Raji (cell line): ENCODE results near the gene SCFD1.

ENCODE experiments used
- POLR2A ChIP-seq: IDR thresholded peaks from 2 replicates; pipeline ENCODE4 v1.6.1; 2011; ENCODE audit warnings: low read depth, low read length, control low read depth; ENCODE audit not compliant: insufficient read depth

Gene SCFD1

DNA sequence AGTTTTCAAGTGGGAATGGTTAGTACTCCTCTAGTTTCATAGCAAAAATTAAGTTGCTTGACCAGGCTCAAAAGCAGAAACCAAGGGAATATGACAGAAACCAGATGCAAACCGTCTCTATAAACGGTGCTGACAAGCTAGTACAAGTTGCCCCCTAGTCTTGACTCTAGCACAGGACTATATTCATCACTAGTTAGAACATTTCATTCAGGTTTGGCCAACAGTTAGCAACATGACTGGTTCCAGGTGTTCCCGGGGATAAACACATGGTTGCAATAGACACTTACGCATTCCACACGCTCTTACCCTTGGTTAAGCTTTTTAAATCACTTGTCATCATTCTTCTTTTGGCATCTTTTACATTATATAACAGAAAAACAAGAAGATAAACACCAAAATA, 103.6 kb downstream of the SCFD1 start:
- TF ChIP-seq POLR2A: no peak

DNA sequence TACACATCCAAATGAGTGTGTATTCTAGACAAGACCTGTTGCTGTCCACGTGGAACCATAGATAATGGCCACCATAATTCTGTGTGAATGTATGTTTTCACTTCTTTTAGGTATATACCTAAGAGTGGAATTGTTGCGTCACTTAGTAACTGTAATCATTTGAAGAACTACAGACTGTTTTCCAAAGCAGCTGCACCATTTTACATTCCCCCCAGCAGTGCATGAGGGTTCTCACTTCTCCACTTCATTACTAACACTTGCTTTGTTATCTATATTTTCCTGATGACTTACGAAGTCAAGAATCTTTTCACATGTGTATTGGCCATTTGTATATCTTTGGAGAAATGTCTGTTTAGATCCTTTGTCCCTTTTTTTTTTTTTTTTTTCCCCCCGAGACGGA, 106.4 kb downstream of the SCFD1 start:
- no peak for TF ChIP-seq POLR2A

DNA sequence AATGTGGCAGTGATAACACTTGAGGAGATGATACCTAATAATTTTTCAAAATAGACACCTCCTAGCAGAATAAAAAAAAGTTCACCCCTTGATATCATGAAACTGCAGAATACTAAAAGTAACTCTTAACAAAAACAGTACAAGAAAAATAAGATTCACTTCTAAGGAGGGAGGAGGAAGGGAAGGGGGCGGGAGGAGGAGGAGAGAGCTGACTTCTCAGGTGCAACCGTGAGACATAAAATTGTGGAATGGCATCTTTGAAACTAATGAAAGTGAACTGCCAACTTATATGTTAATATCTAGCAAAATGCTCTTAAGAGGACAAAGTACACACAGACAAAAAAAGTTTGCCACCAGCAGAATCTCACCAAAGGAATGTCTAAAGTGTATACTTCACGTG, 115.8 kb downstream of the SCFD1 start:
- TF ChIP-seq POLR2A: no peak

DNA sequence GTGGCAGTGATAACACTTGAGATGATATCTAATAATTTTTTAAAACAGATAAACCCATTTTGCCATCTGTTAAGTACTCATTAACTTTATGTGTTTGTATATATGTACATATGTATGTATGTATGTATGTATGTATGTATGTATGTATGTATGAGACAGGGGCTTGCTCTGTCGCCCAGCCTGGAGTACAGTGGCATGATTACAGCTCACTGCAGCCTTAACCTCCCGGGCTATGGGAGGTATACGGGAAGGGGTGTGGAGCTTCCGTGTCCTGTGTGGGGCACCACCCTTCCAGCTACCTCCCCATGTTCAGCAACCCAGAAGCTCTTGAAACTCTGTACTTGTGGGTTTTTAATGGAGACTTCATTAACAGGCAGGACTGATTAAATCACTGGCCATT, 116.9 kb downstream of the SCFD1 start:
- no peak for TF ChIP-seq POLR2A

DNA sequence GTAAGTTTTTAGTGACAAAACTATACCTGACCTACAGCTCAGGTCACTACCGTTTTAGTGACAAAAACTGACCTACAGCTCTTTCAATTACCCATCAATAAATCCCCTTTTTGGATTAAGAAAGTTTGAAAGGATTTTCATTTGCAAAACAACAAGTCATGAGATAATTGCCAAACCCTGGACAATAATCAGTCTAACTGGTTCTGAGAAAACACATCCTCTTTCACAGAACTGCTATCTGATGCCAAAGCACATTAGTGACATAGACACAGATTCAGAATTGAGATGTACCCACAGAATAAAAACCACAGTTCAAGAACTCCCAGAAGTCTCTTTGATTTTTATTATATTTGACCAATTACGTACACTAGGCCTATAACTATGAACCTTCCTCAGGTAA, 126.2 kb downstream of the SCFD1 start:
- TF ChIP-seq POLR2A: no peak

DNA sequence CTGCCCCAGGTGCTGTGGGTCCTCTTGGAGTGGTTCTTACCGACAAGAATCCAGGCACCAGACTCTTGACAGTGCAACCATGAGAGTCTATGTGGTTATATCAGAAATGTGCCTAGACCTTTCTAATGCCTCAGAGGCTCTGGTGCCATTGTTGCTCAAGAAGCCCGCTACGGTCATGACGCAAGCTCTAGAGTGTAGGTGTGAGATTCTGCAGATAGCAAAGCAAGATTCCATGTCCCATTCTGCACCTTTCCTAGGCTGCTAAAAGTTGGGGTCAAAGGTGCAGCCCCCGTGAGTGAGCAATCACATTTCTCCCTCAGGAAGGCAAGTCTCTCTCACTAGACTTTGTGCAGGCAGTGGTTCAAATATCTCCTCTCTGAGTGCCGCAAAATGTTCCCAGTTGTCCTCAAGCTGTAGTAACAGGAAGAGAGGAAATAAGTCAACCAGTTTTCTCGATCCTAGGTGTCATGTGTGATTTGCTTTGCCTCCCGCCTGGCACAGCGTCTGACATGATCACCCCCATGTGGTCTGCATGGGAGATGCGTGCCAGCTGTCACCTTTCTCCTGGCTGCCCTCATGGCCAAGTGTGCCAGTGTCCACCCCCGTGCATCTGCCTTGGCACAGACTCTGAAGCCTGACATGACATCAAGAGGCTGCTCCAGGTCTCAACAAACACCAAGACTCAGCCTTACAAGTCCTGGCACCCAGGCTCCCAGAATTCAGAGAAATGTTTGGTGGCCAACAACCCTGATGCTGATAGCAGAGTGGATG, 129.7 kb downstream of the SCFD1 start:
- no peak for TF ChIP-seq POLR2A

DNA sequence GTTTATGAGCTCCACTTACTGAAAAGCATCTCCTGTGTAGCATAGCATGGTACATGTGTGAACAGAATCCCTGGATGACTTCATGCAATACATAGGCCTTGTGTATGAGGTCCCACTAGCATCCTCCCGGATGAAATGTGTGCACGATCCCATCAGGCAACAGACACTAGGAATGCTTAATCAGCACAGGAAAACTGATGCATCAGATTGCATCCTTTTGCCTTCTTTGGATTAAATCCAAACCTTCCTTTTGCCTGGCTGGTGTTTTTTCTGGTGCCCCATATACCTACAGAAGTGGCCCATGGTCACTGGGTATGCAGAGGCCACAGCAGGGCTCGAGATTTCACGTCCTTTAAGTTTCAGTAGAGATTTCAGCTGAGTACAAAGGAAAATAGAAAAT, 131.3 kb downstream of the SCFD1 start:
- TF ChIP-seq POLR2A: no peak

DNA sequence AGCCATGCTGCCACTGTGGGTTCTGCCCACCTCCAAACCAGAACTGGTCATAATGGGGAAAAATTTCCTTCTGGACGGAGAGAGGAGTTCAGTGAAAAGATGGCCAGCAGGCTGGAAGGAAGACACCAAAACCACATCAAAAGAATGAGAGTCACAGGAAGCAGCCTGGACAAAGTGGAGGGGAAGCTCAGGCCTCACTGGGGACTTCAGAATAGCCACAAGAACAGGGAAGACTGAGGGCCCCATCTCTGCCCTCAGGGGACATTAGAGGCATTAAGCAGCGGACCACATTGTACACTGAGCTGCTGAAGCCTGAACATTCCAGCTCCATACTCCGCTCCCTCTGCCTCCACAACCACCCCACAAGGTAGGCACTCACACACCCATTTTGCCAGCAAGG, 132.7 kb downstream of the SCFD1 start:
- no peak for TF ChIP-seq POLR2A

DNA sequence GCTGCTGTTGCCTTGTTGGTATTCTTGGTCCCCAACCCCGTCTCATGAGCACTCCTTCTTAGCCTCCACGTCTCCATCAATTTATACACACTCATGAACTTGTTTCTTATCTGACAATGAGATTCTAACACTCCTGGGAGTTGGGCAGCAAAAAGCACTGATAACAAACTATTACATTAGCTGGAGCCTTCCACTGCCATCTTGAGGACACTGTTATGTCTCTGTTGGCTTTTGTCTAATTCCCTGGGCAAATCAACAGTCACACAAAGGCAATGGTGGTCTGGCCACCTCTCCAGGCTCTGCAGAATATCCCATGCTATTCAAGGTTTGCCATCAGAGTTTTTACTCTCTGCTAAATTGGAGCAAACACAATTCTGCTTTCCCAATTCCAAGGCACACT, 134.5 kb downstream of the SCFD1 start:
- TF ChIP-seq POLR2A: no peak

DNA sequence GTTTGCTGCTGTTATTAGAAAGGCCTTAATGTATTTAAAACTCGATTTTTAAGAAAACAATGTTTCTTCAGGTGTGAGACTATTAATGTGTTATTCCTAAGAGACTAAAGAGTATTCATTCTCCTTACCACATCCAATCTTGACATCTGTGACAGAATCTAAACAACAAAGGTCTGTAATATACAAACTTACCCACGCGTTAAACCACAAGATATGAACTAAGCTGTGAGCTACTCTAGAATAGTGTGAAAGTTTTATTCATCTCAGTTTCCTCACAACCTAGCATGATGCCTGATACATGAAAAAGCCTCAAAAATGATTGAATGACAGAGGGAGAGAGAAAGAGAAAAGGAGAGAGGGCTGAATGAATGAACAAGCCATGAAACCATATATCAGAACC, 135.0 kb downstream of the SCFD1 start:
- no peak for TF ChIP-seq POLR2A

DNA sequence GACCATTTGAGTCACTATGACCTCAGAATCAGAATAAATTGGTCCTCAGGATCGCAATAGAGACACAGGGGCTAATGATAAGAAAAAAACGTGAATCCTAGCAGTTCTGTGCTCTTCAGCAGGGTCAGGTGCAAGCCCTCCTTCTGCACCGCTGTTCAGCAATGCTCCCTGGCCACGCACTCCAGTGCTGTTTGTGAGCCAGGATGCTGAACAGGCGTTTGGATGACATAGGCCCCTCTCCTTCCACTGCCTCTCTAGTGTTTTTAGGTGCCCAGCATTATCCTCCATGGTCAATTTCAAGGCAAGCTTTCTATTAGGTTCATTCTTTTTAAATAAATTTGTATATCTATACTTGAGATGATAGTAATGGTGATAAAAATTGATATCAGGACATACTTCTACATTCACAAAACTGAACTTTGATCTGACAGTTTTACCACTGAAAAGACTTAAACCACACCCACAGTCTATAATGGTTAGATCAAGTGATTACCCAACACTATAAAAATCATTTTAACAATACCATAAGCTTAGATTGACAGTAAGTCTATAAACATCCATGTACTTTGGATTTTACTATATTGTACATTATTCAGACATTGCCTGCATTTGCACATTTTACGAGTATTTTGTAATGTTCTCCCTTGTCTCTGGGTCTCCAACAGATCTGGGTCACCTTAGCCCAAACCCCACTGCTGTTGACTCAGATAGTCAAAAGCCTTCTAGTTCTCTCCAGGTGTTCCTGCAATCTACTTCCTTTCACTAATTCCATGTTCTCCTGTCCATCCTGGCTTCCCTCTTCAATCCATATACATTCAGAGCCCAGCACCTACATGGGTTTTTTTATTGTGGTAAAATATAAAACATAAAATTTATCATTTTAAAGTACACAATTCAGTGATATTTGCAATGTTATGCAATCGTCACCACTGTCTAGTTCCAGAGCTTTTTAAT, 137.3 kb downstream of the SCFD1 start:
- TF ChIP-seq POLR2A: no peak

DNA sequence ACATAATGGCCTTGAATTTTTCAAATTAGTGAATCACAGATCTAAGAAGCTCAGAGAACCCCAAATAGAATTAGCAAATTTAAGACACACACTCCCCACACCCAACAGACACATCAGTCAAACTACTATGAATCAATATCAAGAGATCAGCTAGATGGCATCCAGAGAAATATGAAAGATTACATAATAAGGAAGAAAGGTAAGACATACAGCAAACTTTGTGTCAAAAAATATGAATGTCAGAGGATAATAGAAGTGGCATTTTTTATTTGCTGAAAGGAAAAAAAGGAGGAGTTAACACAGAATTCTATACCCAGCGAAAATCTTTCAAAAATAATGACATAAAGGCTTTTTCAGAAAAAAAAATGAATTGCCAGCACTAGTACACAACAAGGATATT, 141.8 kb downstream of the SCFD1 start:
- no peak for TF ChIP-seq POLR2A

DNA sequence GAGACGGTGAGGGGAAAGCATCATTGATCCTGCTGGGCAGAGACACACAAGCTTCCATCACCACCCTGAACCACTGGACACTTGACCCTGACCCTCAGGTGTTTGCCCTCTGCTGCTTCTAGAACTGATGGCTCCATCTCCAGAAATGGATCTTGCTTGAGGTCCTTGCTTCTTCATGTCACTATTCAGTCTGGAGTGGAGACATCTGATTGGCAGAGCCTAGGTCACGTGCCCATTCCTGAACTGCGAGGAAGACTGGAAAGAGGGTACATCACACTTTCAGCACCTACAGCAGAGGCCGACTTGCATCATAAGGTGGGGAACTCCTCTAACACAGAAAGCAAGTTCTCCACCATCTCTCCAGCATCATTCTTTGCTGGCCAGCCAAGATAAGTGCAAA, 145.5 kb downstream of the SCFD1 start:
- no peak for TF ChIP-seq POLR2A

DNA sequence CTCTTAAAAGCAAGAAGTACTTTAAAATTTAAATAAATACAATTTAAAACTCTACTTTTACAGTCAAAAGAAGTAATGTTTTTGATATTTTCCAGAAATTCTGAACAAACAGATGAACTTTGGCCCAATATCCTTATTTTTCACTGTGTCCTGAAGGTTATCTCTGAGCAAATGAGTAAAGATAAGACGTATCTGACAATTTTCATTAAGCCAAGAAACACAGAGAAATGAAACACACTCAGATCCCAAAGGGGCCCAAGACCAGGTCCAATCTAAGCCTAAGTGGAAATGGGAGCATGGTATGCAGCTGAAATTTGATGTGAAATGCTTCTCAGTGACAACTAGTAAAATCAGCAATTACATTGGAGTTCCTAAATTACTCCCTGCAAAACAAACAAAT, 146.7 kb downstream of the SCFD1 start:
- no peak for TF ChIP-seq POLR2A

DNA sequence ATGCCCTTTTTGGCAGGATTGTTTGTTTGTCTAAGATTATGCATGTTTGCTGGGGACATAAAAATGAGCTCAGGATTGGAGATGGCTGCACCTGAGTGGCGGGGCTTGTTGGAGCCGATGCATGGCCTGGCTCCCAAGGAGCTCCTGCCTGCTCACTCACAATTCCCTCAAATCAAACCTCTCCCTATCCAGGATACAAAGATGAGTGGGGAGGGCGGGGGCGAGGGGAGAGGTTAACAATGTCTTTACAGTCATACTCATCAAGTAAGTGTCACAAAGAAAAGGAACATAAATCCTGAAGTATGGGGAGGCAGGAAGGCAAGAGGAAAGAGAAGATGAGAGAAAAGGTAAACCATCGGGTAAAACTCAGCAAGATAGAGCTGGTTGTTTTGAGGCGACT, 148.3 kb downstream of the SCFD1 start:
- TF ChIP-seq POLR2A: no peak

DNA sequence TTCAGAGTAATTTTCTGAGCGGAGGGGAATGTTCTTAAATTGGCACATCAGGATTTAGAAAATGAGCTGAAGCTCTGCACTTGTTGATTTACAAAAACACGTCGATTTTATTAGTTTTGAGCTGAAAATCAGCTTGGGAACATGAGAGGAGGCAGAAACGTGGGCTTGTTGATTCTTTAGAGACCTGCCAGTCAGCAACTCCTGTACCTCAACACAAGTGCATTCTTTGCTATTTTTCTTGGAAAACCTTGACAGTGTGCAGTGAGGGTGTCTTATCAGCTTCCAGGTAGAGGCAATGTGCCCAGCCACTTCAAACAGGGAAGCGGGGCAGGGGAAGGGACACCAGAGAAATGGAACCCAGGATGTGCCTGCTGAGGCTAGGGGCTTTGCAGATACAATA, 149.5 kb downstream of the SCFD1 start:
- no peak for TF ChIP-seq POLR2A
